Fibroblast of peridontal ligament (primary cell): ENCODE results near the gene SMIM35.
A peak's percentile ranks its signal among the peaks of the same experiment; 100 is the strongest.

ENCODE experiments used
- DNase-seq: peaks from one replicate; pipeline ENCODE4 v3.0.0-alpha.2; 2010; ENCODE audit errors: extremely low read depth

Gene SMIM35

GRCh38 chr11:118003456-118003855 is 83.3 kb downstream of the SMIM35 start:
- no peak for DNase-seq

DNA sequence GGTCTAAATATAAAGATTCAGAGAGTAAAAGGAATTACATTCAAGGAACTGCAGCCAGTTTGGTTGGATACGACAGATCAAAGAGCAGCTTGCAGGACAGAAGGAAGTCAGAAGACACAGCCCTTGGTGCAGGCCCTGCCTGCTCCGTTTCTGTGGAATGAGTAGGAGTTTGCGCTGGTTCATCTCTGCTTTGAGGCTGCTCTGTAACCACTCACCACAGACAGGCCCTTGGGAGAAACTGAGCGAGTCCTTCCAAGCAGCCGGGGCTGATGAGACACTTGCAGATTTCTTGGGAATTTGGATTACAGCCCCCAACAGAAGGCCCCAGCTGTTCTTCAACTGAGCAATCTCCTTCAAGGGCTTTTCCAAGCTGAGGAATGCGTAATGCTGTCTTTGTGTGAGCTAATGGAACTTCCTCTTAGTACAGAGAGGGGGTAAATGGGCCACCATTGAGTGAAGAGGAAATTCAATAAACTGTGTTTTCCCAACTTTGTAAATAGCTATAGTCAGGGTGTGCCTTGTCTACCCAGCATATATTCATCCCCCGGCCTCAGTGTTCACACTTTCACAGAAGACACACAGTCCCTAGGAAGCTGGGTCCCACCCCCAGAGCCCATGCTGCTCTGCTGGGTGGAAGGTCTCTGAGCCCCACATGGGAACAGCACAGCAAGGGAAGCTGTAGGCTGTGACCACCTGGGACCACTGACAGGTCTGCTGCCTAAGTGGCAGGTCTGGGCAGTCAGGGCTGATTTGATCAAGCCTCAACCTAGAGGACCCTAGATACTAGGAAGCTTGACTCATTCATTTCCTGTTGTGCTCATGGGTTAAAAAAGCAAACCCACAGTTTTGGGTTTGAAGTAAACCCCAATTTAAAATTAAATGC is 84.0 kb downstream of the SMIM35 start:
- peak; percentile 1 for DNase-seq

GRCh38 chr11:118002010-118002540 is 84.7 kb downstream of the SMIM35 start:
- DNase-seq, result no peak

GRCh38 chr11:118001494-118001971 is 85.2 kb downstream of the SMIM35 start:
- DNase-seq, result no peak

- DNase-seq, result no peak
Measured at GRCh38 chr11:118000850-118001228, 85.9 kb downstream of the SMIM35 start.

GRCh38 chr11:118000067-118000849 is 86.5 kb downstream of the SMIM35 start:
- DNase-seq, result no peak

- DNase-seq, result no peak
Measured at GRCh38 chr11:117999354-117999993, 87.3 kb downstream of the SMIM35 start.

GRCh38 chr11:117998664-117999353 is 88.0 kb downstream of the SMIM35 start:
- DNase-seq, result no peak

- no peak for DNase-seq
Measured at GRCh38 chr11:117997823-117998579, 88.8 kb downstream of the SMIM35 start.

GRCh38 chr11:117997406-117997805 is 89.4 kb downstream of the SMIM35 start:
- DNase-seq, result no peak

GRCh38 chr11:117996058-117996457 is 90.7 kb downstream of the SMIM35 start:
- no peak for DNase-seq

GRCh38 chr11:117995472-117995871 is 91.3 kb downstream of the SMIM35 start:
- DNase-seq, result no peak

DNA sequence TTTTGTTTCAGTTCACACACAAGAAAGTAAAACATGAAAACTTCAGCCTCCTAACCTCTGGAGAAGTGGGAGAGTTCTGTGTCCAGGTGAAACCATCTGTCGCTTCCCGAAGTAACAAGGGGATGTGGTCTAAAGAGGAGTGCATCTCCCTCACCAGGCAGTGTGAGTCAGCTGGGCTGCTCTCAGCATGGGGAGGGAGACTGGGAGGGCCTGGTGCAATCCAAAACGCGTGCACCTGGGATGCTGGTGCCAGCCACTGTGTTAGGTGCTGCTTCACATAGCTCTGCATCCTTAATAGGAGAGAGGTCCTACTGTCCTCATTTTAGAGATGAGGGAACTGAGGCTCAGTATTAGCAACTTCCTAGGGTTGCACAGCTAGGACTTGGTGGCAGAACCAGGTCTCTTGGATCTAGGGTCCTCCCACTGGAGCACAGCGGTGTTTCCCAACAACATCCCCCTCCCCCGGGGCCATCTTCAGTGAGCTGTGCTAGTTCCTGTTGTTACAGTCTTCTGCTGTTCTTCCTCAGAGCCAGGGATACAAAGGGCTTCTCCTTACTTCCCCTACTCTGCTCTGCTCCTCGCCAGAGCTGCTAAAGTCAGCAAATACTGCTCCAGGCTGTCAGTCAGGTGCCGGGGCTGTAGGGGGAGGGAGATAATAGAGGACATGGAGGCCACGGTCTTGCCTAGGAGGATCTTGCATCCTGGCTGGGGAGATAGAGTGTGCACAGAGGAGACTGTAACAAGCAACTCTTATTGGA is 92.6 kb downstream of the SMIM35 start:
- no peak for DNase-seq

GRCh38 chr11:117992620-117993019 is 94.1 kb downstream of the SMIM35 start:
- DNase-seq, result no peak

- no peak for DNase-seq
Measured at GRCh38 chr11:117992136-117992535, 94.6 kb downstream of the SMIM35 start.

DNA sequence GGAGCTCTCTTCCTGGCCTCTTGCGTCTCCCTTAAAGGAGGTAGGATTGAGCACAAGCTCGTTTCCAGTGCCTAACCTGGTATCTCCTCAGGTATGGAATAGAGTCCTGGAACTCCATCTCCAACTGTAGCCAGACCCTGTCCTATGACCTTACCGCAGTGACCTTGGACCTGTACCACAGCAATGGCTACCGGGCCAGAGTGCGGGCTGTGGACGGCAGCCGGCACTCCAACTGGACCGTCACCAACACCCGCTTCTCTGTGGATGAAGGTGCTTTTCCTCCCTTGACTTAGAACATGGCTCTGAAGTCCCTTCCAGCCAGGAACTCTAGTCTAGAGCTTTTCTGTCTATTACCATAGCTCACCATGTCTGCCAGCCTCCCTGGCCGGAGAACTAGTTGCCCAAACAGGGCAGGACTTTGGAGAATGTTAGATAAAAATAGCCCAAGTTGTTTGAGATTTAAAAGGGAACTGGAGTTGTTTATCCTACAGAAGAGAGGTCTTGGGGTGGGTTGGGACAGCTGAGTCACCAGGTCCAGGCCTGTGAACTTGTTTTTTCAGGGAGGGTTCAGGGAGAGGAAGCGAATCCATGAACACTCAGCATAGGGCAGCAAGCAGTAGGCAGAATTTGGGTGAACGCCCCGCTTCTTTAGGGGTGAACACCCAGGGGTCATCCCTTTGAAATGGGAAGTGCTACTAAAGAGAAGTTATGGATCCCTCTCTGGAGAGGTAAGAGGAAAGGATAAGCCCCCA is 97.2 kb downstream of the SMIM35 start:
- no peak for DNase-seq

- no peak for DNase-seq
Measured at GRCh38 chr11:117986981-117987574, 99.7 kb downstream of the SMIM35 start.

- no peak for DNase-seq
Measured at GRCh38 chr11:117985953-117986887, 100.5 kb downstream of the SMIM35 start, which contains the start of gene IL10RA. IL10RA (plus strand) TSS chr11:117986394; CDS start chr11:117986468, 74 bp downstream.
